ENCODE results near the gene ADAMTSL2.

The ADAMTSL2 gene

DNA sequence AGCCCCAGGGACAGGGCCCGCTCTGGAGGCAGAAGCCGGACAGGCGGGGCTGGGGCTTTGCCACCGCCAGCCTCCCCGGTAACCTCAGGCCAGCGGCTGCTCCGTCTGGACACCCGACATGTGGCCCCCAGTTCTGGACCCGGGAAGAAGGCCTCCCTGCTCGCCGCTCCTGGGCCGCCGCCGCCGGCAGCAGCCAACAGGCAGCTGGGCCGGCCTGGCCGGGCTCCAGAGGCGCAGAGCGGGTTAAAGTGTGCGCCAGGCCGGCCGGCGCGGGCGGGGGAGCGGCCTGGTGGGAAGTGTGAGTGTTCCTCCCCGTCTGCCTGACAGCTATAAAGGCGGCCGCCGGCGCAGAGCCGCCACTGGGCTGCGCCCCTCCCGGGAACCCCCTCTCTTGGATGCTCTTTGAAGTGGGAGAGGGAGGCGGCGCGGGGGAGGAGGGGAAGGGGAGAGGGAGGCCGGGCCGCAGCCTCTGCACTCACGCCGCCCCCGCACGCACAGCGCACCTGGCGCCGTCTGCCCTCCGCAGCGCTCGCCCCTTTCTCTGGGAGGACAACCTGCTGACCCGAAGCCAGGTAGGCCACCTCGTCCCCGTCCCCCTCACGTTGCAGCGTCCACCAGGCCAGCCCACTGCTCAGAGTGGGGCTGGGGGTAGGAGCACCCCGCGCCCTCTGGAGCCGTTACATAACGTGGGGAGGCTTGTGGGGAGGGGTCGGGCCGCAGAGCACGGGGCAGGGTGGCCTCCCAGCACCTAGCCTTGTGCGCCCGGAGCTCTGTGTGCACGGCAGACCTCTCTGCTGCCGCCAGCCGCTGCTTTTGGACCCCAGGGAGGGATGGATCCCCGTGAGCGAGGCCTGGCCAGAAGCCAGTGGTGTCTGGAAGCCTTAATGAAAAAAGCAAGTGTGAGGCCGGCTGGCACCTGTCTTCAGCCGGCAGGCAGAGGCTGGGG lies at the start of gene ADAMTSL2:
TSS of gene ADAMTSL2 (plus strand) at position 359 of the 946 bp plus-strand sequence. CDS start 2,009 bp downstream, outside the sequence.
- no peak for DNase-seq (ENCODE audit: low spot score)

DNA sequence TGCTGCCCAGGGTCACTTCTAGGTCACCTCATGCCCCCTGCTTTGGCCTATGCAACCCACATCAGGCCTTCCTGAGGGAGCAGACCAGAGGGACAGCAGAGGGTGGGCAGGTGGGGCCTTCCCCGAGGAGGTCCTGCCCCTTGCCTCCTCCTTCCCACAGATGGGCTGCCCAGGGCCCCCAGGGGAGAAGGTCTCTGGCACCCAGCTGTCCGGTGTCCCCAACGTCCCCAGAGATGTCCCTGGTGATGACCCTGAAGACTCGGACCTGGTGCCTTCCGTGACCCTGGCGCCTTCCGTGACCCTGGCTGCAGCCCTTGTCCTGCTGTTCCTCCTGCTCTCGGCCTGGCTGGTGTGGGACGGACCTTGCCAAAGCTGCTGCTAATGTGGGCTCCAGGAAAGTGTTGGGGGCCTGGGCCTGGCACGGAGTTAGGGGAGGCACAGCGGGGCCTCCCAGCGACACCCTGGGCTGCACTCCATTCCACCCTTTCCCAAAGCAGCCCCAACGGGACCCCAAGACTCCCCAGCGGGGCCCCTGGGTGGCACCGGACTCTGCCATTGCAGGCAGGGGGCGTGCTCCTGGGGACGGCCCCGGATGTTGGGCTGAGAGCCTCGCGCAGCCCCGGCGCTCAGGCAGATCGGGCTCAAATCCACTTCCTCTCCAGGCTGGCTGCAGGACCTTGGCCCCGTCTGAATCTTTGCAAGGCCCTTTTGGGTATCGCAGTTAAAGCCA lies 48.8 kb upstream of the ADAMTSL2 start:
- DNase-seq (ENCODE audit: low spot score), result peak; percentile 66

GRCh38 chr9:133487331-133487725 lies 47.2 kb upstream of the ADAMTSL2 start:
- DNase-seq (ENCODE audit: low spot score), result no peak

GRCh38 chr9:133488686-133489252 lies 45.7 kb upstream of the ADAMTSL2 start:
- no peak for DNase-seq (ENCODE audit: low spot score)

DNA sequence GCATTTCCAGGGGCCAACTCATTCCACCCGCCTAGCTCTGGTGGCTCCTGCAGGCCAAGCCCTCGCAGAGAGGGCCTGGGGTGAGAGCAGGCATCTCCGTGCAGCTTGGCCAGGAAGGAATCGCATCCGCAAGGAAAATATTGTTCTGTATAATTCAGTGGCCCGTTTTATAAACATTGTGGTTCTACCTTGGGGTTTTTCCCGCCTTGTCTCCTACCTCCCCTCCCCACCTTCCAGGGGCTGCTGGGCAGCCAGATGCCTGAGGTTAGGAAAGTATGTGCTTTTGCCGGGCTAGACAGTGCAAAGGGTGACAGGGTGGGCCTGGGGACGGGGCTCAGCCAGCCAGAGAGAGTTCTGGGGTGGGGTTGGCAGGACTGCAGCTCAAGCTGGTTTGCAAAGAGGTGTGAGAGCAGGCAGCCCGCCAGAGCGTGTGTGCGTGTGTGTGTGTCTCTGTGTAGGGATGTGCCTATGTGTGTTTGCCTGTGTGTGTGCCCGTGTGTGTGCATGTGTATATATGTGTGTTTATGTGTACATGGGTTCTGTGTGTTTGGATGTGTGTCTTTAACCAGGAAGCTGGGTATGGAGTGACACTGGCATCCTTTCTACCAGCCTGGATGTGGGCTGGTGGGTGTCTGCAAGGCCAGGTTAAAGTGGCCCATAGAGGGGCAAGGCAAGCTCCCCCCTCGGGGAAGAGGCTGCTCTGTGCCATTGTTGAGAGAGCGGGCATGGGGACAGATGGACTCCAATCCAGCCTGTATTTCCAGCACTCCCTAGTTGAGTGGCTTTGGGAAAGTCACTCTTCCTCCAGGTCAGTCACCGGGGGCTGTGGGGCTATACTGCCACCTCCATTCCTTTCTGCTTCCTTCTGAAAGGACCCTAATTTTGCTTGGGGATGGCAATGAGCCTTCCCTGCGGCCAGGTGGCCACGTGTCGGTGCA lies 45.0 kb upstream of the ADAMTSL2 start:
- no peak for DNase-seq (ENCODE audit: low spot score)

GRCh38 chr9:133490201-133490681 lies 44.3 kb upstream of the ADAMTSL2 start:
- DNase-seq (ENCODE audit: low spot score), result no peak

DNA sequence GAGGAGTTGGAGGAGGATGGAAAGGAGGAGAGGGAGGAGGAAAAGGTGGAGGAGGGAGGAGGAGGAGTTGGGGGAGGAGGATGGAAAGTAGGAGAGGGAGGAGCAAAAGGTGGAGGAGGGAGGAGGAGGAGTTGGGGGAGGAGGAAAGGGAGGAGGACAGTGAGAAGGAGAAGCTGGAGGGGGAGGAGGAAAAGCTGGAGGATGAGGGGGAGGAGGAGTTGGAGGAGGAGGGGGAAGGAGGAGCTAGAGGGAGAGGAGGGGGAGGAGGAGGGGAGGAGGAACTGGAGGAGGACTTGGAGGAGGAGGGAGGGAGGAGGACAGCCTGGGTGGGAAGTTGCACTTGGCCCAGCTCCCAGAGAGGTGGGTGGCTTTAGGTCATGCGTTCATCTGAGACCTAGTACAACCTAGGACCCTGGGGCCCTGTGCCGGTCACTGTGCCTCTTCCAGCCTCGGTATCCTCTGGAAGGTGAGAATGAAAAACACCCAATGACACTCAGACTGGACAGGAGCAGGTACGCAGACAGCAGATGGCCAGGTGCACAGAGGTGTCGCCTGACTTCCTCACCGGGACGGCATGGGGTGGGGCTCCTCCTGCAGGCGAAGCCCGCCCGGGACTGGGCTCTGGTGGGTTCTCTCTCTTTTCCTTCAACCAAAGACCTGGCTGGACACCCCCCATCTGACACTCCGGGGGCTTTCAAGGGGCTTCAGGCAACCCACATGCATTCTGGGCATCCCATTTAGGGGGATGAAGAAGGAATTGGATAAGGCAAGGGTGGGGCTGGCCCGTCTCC lies 43.4 kb upstream of the ADAMTSL2 start:
- DNase-seq (ENCODE audit: low spot score), result no peak

GRCh38 chr9:133491656-133491925 lies 42.9 kb upstream of the ADAMTSL2 start:
- DNase-seq (ENCODE audit: low spot score), result no peak

- DNase-seq (ENCODE audit: low spot score), result no peak
These were observed 42.2 kb upstream of the ADAMTSL2 start for GRCh38 chr9:133492061-133493021.

DNA sequence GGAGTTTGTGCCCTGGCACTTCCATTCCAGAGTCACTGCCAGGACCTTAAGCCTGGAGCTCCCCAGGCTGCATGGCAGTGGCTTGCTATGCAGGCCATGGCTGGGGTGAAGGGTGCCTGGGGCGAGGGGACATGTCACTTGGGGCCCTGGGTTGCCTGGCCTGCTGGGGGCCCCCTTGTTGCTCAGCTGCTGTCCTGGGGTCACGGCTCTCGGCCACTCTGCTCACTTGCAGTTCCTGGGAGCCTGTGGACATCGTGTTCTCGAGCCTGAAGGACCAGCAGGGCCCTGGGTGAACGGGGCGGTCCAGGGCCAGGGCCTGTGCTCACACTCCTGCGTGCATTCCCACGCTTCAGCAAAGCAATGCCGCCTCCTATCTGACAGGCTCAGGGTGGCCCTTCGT lies 41.1 kb upstream of the ADAMTSL2 start:
- no peak for DNase-seq (ENCODE audit: low spot score)

- DNase-seq (ENCODE audit: low spot score), result no peak
These were observed 40.5 kb upstream of the ADAMTSL2 start for GRCh38 chr9:133493845-133494540.

DNA sequence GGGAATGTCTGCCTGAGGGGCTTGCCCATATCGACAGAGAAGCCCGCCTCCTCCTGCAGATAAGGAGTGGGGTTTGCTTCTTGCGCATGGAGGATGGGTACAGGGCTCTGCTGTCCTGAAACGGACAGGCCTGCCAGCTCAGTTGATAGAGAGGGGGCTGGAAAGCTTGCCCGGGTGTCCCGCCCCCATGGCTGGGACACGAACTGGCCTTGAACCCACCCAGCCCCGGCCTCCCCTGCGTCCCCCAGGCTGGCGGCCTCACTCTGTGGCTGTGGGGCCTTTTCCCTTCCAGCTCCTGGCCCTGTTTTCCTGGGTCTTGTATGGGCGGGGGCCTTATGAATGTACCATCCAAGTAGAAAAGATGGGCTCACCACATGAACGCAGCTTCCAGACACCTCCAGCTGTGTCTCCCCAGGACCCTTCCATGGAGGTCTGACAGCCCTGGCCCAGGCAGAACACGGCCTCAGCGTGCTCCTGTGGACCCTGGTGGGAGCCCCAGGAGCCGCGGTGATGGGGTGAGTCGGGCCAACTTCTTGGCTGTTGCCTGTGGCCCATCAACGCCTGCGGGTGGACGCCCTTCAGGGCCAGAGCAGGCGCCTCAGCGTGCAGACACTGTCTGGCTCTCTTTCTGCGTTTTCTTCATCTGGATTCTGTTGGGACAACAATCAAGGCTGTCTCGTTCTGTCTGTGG lies 39.7 kb upstream of the ADAMTSL2 start:
- DNase-seq (ENCODE audit: low spot score), result no peak

DNA sequence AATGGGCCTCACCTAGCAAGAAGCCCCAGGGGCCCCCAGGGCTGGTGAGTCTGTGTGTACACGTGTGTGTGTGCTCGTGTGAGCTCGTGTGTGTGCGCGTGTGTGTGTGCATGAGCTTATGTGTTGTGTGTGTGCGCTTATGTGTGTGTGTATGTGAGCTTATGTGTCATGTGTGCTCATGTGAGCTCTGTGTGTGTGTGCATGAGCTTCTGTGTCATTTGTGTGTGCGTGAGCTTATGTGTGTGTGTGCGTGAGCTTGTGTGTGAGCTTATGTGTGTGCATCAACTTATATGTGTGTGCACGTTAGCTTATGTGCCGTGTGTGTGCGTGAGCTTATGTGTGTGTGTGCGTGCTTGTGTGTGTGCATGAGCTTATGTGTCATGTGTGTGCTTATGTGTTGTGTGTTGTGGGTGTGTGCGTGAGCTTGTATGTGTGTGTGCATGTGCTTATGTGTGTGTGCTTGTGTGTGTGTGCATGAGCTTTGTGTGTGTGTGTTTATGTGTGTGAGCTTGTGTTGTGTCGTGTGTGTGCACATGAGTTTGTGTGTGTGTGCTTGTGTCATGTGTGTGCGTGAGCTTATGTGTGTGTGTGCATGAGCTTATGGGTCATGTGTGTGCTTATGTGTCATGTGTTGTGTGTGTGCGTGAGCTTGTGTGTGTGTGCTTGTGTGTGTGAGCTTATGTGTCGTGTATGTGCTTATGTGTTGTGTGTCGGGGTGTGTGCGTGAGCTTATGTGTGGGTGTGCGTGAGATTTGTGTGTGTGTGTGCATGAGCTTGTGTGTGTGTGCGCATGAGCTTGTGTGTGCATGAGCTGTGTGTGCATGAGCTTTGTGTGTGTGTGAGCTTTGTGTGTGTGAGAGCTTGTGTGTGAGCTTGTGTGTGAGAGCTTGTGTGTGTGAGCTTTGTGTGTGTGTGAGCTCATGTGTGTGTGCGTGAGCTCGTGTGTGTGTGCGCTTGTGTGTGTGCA lies 38.9 kb upstream of the ADAMTSL2 start:
- DNase-seq (ENCODE audit: low spot score), result no peak

DNA sequence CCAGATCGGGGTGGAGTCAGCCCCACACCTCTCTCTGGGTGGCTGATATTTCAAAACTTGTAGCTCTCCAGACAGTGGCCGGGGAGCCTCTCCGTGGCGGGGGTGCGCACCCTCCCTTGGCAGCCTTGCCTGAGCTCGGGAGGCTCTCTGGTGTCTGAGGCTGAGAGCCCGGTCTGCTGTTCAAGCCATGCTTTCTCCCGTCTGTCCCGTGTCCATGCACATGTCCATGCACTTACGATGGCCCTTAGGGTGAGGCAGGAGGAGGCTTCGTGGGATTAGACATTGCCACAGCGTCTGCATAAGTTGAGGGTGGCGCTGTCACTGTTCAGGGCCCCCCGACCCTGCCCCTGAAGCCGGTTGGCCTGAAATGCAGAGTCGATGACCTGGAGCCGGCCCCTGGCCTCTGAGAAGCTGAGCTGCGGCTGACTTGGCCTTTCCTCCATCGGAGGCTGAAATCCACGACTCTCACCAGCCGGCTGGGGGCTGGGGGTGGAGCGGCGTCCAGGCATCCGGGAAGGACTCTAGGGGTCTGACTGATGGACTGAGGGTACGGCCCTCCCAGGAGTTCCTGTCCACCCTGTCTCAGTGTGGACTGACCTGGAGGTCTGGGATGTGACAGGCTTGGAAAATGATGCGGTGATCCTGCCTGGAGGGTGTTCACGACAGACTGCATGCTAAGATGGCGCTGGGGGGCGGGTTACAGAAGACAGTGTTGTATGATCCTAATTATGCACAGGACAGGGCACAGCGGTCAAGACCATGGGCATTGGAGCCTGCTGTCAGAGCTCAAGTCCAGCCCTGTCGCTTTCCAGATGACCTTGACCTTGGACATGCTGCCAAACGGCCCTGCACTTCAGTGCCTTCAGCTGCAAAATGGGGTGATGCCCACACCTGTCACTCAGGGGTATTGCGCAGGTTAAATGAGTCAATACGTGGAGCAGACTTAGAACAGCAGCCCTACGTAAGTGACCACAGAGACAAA lies 37.4 kb upstream of the ADAMTSL2 start:
- no peak for DNase-seq (ENCODE audit: low spot score)

DNA sequence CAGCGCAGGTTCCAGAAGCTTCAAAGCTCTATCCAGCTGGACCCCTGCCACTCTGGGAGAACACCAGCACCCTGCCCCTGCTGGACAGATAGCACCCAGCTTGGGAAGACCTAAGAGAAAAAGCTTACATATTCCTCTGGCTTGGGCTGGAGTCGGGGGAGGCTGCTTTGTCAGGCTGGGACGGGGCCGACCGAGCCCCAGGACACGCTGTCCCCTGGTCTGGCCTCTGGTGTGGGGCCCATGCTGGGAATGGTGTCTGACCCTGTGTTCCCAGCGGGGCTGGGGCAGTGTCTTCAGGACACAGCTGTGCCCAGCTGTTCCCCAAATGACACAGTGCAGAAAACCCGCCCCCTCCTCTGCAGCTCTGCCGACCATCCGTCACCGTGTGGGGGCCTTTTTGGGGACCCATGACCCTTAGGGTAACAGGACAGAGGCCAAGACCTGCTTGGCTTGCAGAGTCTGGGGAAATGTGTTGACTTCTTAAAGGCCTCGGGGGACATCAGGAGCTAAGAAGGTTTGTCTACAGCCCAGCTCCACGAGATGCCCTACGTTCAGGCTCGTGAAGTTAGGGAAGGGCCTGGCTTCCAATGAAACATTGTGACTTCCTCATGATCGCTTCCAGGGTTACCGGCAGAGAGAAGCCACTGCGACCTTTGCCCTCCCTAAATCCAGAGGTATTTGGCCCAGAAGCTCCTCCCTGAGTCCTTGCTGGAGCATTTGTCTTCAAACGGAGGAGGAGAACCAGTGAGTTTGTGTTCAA lies 35.2 kb upstream of the ADAMTSL2 start:
- DNase-seq (ENCODE audit: low spot score), result no peak

Measured in HuH-7 (cell line).